A673 (cell line): ENCODE results near the gene REG4. TPM values are rescaled to one million over a fixed set of nuclear protein-coding genes. Genes with fewer than 3 reads are reported as not detected.

Source experiments
- BruUV-seq: library from RNA; stranded (reverse); fragments of 400-500 nt; replicated peaks from 2 replicates; lab custom pipeline; 2021; lab: Mats Ljungman, UMichigan
- CTCF ChIA-PET: fragments of 300-600 bp; sonication (Branson Sonifier 250); formaldehyde crosslinking; loops from one replicate; lab custom pipeline; 2022; ENCODE audit warnings: antibody characterized with exemption; lab: Charles Lee
- POLR2A ChIA-PET: fragments of 300-600 bp; sonication (Branson Sonifier 250); formaldehyde crosslinking; loops from one replicate; lab custom pipeline; 2022; ENCODE audit warnings: antibody characterized with exemption; ENCODE audit not compliant: low non-redundant PET; lab: Charles Lee
- DNase-seq: peaks from one replicate; pipeline ENCODE4 v3.0.0-alpha.2; 2015; ENCODE audit warnings: low spot score
- H3K27ac ChIP-seq: fragments of 200-600 bp; sonication (generic); 2 replicates; pipeline ENCODE4 v1.5.1; 2016; ENCODE audit warnings: mixed run types, low read depth, mild to moderate bottlenecking, mixed read lengths, antibody characterized with exemption, low read length; ENCODE audit not compliant: poor library complexity, severe bottlenecking
- H3K27me3 ChIP-seq: fragments of 200-600 bp; sonication (generic); replicated peaks from 2 replicates; pipeline ENCODE4 v1.6.1; 2017; ENCODE audit warnings: mixed run types, low read depth, mild to moderate bottlenecking, mixed read lengths, antibody characterized with exemption, low read length; ENCODE audit not compliant: insufficient read depth, poor library complexity
- H3K36me3 ChIP-seq: fragments of 200-600 bp; sonication (generic); 2 replicates; pipeline ENCODE4 v1.6.1; 2016; ENCODE audit warnings: mixed run types, mild to moderate bottlenecking, mixed read lengths, antibody characterized with exemption, low read length; ENCODE audit not compliant: insufficient read depth, poor library complexity, severe bottlenecking
- H3K4me1 ChIP-seq: fragments of 200-600 bp; sonication (generic); 2 replicates; pipeline ENCODE4 v1.6.1; 2017; ENCODE audit warnings: mixed run types, mild to moderate bottlenecking, mixed read lengths, antibody characterized with exemption, low read length; ENCODE audit not compliant: insufficient read depth, poor library complexity, severe bottlenecking
- H3K4me3 ChIP-seq: fragments of 200-600 bp; sonication (generic); 2 replicates; pipeline ENCODE4 v1.5.1; 2016; ENCODE audit warnings: low read depth, mixed run types, mild to moderate bottlenecking, mixed read lengths, low read length; ENCODE audit not compliant: poor library complexity, severe bottlenecking
- H3K9me3 ChIP-seq: fragments of 200-600 bp; sonication (generic); 2 replicates; pipeline ENCODE4 v1.6.1; 2016; ENCODE audit warnings: mixed run types, low read depth, mild to moderate bottlenecking, mixed read lengths, antibody characterized with exemption, low read length; ENCODE audit not compliant: poor library complexity, severe bottlenecking
- CTCF ChIP-seq: fragments of 300-800, 200-600 bp; sonication (generic); conservative IDR thresholded peaks from 2 replicates; pipeline ENCODE4 v1.5.1; 2017; ENCODE audit warnings: low read depth, mild to moderate bottlenecking, antibody characterized with exemption, low read length, moderate library complexity, mixed read lengths
- EZH2 ChIP-seq: fragments of 200-600 bp; sonication (generic); IDR thresholded peaks from 2 replicates; pipeline ENCODE4 v1.6.1; 2017; ENCODE audit warnings: borderline replicate concordance, low read depth, mild to moderate bottlenecking, mixed read lengths, antibody characterized with exemption, low read length; ENCODE audit not compliant: poor library complexity, severe bottlenecking
- intact Hi-C: fragments of 100-400 bp; cut with micrococcal nuclease; formaldehyde crosslinking; loops from one replicate; pipeline ENCODE4 v1.10.0; 2022; ENCODE audit not compliant: unreplicated experiment
- total RNA-seq: library from RNA; stranded (reverse); gene quantifications from 2 replicates; pipeline ENCODE4 v1.2.3, GENCODE V29; 2021

REG4 gene
- total RNA-seq, 1 experiment from 2014 or later, result not detected

GRCh38 chr1:119841306-119841705 lies 30.0 kb upstream of the REG4 start:
- Histone ChIP-seq H3K36me3 (no peaks in the 10 kb centered on the region), H3K27me3 (no peaks in the 10 kb centered on the region), H3K4me1 (no peaks in the 10 kb centered on the region), H3K4me3 (no peak overlapping the region), H3K27ac (no peak overlapping the region), H3K9me3 (no peaks in the 10 kb centered on the region)
- TF ChIP-seq EZH2, result no peak
- DNase-seq, result no peak
- ChIA-PET POLR2A (no interaction called here), CTCF (no interaction called here)
- BruUV-seq, result no TSS peak
- intact Hi-C loops, result no loop called here

- Histone ChIP-seq H3K4me3 (no peak overlapping the region), H3K27ac (no peak overlapping the region), H3K9me3 (no peaks in the 10 kb centered on the region), H3K36me3 (no peaks in the 10 kb centered on the region), H3K4me1 (no peaks in the 10 kb centered on the region), H3K27me3 (no peaks in the 10 kb centered on the region)
- ChIA-PET POLR2A (no interaction called here), CTCF (no interaction called here)
- TF ChIP-seq CTCF (no peak), EZH2 (no peak)
- no peak for DNase-seq
- no TSS peak for BruUV-seq
- intact Hi-C loops, result no loop called here
Observed at GRCh38 chr1:119840745-119841144, 29.5 kb upstream of the REG4 start.

GRCh38 chr1:119838236-119838635 lies 27.0 kb upstream of the REG4 start:
- no peaks in the 10 kb centered on the region for H3K9me3 ChIP-seq
- intact Hi-C loops, result no loop called here
- no peaks in the 10 kb centered on the region for H3K4me1 ChIP-seq
- H3K27me3 ChIP-seq, result no peaks in the 10 kb centered on the region
- CTCF ChIA-PET, result no interaction called here
- no peak overlapping the region for H3K27ac ChIP-seq
- H3K36me3 ChIP-seq, result no peaks in the 10 kb centered on the region
- no peak for DNase-seq
- no peak overlapping the region for H3K4me3 ChIP-seq
- no TSS peak for BruUV-seq
- TF ChIP-seq EZH2 (no peak), CTCF (no peak)
- POLR2A ChIA-PET, result no interaction called here

GRCh38 chr1:119834990-119835389 lies 23.7 kb upstream of the REG4 start:
- TF ChIP-seq CTCF (no peak), EZH2 (no peak)
- no peak for DNase-seq
- Histone ChIP-seq H3K4me1 (no peaks in the 10 kb centered on the region), H3K9me3 (no peaks in the 10 kb centered on the region), H3K27me3 (no peaks in the 10 kb centered on the region), H3K4me3 (no peak overlapping the region), H3K27ac (no peak overlapping the region), H3K36me3 (no peaks in the 10 kb centered on the region)
- intact Hi-C loops, result no loop called here
- CTCF ChIA-PET, result no interaction called here
- POLR2A ChIA-PET, result no interaction called here
- no TSS peak for BruUV-seq
